Vagina (tissue), 2 donors: ENCODE data around the gene ACVR1.

Experiments used
- POLR2A ChIP-seq, 2 donors: fragments of 450-650 bp; IDR thresholded peaks; one replicate each; pipeline ENCODE4 v1.6.1; 2017; ENCODE audit warnings: antibody characterized with exemption in 2 of 2, mild to moderate bottlenecking in 2 of 2, moderate library complexity in 2 of 2
- POLR2AphosphoS5 ChIP-seq, 2 donors: sonication (generic); formaldehyde crosslinking; IDR thresholded peaks; one replicate each; pipeline ENCODE4 v1.9.0; 2017; ENCODE audit warnings: antibody characterized with exemption in 2 of 2, mild to moderate bottlenecking in 2 of 2, low read depth in 1 of 2; ENCODE audit not compliant: insufficient read depth in 1 of 2
- TF ChIP-seq, protein P1 (sequence below), 3 experiments: fragments of 450-650 bp in 2 of 3; fragments of 200-600 bp in 1 of 3; sonication (generic) in 1 of 3; IDR thresholded peaks; one replicate each; pipeline ENCODE4 v1.5.1; 2017 to 2019; ENCODE audit warnings: antibody characterized with exemption in 3 of 3, mild to moderate bottlenecking in 2 of 3, moderate library complexity in 2 of 3

DNA sequence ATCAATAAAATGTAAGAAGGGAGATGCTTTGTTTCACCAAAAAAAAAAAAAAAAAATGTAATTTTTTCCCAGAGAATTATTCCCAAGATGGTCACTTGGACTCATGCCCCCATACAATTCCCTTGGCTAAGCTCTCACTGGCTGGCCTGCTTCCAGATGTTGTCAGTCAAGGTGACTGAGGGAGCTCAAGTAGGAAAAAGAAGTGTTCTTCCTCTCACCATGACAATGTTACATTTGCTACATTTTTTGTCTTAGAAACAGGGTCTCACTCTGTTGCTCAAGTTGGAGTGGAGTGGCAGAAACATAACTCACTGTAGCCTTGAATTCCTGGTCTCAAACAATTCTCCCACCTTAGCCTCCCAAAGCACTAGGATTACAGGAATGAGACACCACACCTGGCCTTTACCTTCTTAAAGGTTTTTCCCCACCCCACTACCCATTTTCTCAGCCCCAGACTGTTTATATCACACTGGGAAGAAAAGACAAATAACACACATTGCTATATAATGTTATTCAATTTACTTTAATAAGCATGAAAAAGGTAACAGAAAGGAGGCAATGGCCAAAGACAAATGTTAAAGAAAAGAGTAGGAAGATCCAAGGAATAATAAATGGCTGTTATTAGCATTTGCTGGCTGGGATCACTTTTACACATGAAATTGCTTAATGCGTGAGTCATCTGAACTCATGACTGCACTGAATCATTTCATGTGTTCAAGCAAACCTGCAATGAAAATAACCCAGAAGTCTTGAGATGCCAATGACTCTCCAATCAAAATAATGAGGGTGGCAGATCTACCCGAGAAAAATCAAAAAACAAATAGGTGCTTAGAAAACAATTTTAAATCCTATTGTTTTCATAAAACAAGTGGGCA is 45.2 kb downstream of the ACVR1 start:
- TF ChIP-seq, protein P1, sequence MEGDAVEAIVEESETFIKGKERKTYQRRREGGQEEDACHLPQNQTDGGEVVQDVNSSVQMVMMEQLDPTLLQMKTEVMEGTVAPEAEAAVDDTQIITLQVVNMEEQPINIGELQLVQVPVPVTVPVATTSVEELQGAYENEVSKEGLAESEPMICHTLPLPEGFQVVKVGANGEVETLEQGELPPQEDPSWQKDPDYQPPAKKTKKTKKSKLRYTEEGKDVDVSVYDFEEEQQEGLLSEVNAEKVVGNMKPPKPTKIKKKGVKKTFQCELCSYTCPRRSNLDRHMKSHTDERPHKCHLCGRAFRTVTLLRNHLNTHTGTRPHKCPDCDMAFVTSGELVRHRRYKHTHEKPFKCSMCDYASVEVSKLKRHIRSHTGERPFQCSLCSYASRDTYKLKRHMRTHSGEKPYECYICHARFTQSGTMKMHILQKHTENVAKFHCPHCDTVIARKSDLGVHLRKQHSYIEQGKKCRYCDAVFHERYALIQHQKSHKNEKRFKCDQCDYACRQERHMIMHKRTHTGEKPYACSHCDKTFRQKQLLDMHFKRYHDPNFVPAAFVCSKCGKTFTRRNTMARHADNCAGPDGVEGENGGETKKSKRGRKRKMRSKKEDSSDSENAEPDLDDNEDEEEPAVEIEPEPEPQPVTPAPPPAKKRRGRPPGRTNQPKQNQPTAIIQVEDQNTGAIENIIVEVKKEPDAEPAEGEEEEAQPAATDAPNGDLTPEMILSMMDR (IDR thresholded peaks at IDR 0.05): no peak
- TF ChIP-seq POLR2A (IDR thresholded peaks at IDR 0.05): no peak
- peak; percentile 24 to 99 for TF ChIP-seq POLR2AphosphoS5 (IDR thresholded peaks at IDR 0.05; ENCODE audit: insufficient read depth in 1 of 2, low read depth in 1 of 2)
